ENCODE data around the gene HSPG2. TPM values are rescaled to one million over a fixed set of nuclear protein-coding genes. Genes with fewer than 3 reads are reported as not detected.

Gene HSPG2
- total RNA-seq, 1 donor, result 166 TPM

GRCh38 chr1:21870611-21871010 is 66.5 kb downstream of the HSPG2 start:
- no peak for TF ChIP-seq CTCF (IDR thresholded peaks at IDR 0.05; ENCODE audit: insufficient read depth, low read depth, low read length)
- no peak overlapping the region for H3K4me3 ChIP-seq (ENCODE audit: low read depth, low read length)
- DNase-seq (ENCODE audit: low read depth), result no peak

- peak; percentile 76 for DNase-seq (ENCODE audit: low read depth)
- no peak for TF ChIP-seq CTCF (IDR thresholded peaks at IDR 0.05; ENCODE audit: insufficient read depth, low read depth, low read length)
- H3K4me3 ChIP-seq (ENCODE audit: low read depth, low read length), result no peak overlapping the region
Measured at GRCh38 chr1:21869620-21870121, 67.4 kb downstream of the HSPG2 start.

GRCh38 chr1:21868941-21869454 is 68.1 kb downstream of the HSPG2 start:
- TF ChIP-seq CTCF (IDR thresholded peaks at IDR 0.05; ENCODE audit: insufficient read depth, low read depth, low read length), result no peak
- DNase-seq (ENCODE audit: low read depth), result no peak
- H3K4me3 ChIP-seq (ENCODE audit: low read depth, low read length), result no peak overlapping the region

- TF ChIP-seq CTCF (IDR thresholded peaks at IDR 0.05; ENCODE audit: insufficient read depth, low read depth, low read length), result no peak
- no peak for DNase-seq (ENCODE audit: low read depth)
- H3K4me3 ChIP-seq (ENCODE audit: low read depth, low read length), result no peak overlapping the region
Measured at GRCh38 chr1:21868482-21868881, 68.6 kb downstream of the HSPG2 start.

- no peak overlapping the region for H3K4me3 ChIP-seq (ENCODE audit: low read depth, low read length)
- no peak for TF ChIP-seq CTCF (IDR thresholded peaks at IDR 0.05; ENCODE audit: insufficient read depth, low read depth, low read length)
- DNase-seq (ENCODE audit: low read depth), result no peak
Measured at GRCh38 chr1:21867451-21867996, 69.6 kb downstream of the HSPG2 start.

GRCh38 chr1:21866707-21867043 is 70.4 kb downstream of the HSPG2 start:
- no peak for DNase-seq (ENCODE audit: low read depth)
- no peak for TF ChIP-seq CTCF (IDR thresholded peaks at IDR 0.05; ENCODE audit: insufficient read depth, low read depth, low read length)
- H3K4me3 ChIP-seq (ENCODE audit: low read depth, low read length), result no peak overlapping the region

All from fibroblast of villous mesenchyme (primary cell).